Measurements from ENCODE around the gene ANKFY1.
A peak's percentile ranks its signal among the peaks of the same experiment; 100 is the strongest.

DNA sequence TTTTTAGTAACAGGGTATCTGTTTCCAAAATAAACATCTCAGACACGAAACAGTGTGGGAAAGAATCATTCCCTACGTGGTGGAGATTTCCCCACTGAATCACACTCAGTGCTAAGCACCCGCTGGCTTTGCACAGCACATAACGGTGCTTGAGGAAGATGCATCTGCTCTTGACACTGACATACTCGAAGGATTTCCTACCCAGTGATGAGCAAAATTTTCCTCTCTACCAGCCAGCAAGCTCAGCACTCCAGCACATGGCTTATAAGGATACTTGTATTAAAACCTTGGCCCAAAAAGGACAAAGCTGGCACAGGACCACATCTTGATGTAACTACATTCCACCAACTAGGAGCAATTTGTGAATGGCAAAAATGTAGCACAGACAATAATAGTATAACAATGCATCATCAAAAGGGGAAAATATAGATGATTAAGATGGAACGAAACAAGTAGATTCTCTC lies 59.0 kb downstream of the ANKFY1 start:
- TF ChIP-seq CTCF (IDR thresholded peaks at IDR 0.05) = no peak
- TF ChIP-seq POLR2AphosphoS5 (IDR thresholded peaks at IDR 0.05; ENCODE audit: insufficient read depth in 1 of 2, low read depth in 1 of 2) = peak in 1 of 2 donors; percentile 85

All from vagina (tissue), 2 donors.